Activated effector memory CD4-positive, alpha-beta T cell treated with Interleukin-2 at 50 U/mL for 16 hours (primary cell): ENCODE data around the gene GNAQ.
"Not testable (repeated sequence)": the region's sequence is repeated elsewhere in the genome, so short reads cannot be mapped to it uniquely, and the experiment has no call there.

Experiments
- DNase-seq: peaks from one replicate; pipeline ENCODE4 v3.0.0-alpha.2; 2020

The GNAQ gene

GRCh38 chr9:77756449-77756848 lies 275.2 kb downstream of the GNAQ start:
- no peak for DNase-seq

- no peak for DNase-seq
Observed at GRCh38 chr9:77753180-77753579, 278.4 kb downstream of the GNAQ start.

- DNase-seq, result no peak
Observed at GRCh38 chr9:77752554-77752953, 279.1 kb downstream of the GNAQ start.

DNA sequence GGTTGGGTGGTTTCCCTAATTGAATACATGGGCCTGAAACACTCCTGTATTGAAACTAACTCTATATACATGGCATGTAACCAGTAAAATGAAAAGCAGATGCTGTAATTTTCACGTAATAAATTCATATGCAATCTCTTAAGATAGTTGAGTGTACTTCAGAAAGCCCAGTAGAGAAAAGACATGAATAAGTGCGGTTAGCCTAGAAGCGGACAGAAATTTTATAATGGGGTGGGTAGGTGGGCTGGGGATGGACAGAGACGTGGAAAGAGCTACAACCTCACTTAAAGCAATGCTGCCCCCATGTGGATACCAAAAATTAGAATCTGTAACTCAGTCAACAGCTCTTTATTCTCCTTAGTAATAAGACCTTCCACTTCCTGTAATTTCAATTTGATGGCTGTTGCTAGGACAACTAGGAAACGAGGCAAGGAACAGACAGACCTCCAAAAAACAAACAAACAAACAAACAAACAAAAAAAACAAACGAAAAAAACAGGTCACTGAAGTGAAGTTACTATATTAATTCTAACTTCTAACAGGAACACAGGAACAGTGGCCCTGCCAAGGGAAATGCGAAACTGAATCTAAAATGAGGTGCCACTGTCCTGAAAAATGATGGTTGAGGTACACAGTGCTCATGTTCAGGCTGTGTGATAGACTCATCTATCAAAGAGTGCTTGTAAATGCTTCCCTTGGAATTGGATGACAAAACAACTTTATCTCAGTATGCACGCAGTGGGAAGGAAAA lies 280.1 kb downstream of the GNAQ start:
- DNase-seq, result no peak

DNA sequence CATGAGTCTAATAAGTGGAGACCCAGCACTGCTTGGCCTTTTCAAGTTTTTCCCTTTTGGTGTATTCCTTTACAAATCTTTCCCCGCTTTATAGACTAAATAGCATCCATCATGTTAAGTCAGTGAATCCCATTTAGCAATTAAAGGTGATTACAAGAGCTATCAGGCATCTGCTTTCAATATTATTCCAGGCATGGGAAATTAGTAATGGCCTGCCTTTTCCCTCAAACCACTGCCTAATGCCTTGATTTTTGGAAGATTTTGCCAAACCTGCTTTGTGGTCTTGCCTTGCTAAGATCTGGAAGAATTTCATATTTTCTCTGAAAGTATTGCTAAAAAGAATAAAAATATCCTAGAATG lies 280.6 kb downstream of the GNAQ start:
- DNase-seq, result no peak

GRCh38 chr9:77750284-77750683 lies 281.3 kb downstream of the GNAQ start:
- DNase-seq, result no peak

DNA sequence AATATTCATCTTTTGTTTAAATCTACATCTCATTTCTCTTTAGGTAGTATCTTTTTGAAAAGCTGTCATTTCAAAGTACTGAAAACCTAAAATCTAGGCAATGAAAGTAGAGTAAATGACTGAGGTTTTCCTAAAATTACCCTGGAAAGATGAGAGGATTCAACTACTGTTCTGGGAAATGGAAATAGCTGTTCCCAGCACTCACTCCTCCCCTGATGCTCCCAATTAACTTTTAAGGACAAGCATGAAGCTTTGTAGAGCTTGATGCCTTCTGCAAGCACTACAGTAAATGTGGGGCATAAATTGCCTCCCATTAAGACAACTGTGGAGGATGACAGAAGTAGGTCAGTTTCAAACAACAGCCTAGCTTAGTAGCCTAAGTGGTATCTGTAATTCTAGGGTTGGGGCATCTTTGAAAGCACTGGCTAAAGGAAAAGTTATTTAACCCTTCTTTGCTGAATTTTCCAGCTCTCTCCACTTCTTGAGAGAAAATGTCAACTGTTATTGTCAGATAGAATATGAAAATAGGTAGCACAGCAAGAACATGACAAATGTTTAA lies 283.3 kb downstream of the GNAQ start:
- DNase-seq, result no peak

DNA sequence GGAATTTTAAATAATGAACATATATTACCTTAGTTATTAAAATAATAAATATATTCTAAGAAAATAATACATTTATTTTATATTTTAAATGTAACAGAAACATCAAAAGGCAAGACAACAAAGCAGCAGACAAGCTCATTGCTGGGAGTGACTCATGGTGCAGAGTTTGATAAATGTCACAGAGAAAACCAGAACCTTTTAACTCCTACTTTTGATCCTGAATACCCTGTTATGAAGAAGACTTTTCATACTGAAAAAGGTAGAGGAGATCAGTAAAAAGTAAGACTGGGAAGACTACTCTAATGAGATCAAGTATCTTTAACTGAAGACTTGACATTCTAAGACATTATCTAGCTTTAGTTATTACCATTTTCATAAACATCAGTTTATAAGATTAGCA lies 284.4 kb downstream of the GNAQ start:
- DNase-seq, result no peak

GRCh38 chr9:77744841-77745430 lies 286.7 kb downstream of the GNAQ start:
- DNase-seq, result no peak

- DNase-seq, result no peak
Observed at GRCh38 chr9:77743386-77743785, 288.2 kb downstream of the GNAQ start.

GRCh38 chr9:77738932-77739331 lies 292.7 kb downstream of the GNAQ start:
- DNase-seq, result no peak

GRCh38 chr9:77735494-77735893 lies 296.1 kb downstream of the GNAQ start:
- no peak for DNase-seq

GRCh38 chr9:77731930-77732329 lies 299.7 kb downstream of the GNAQ start:
- DNase-seq, result no peak

DNA sequence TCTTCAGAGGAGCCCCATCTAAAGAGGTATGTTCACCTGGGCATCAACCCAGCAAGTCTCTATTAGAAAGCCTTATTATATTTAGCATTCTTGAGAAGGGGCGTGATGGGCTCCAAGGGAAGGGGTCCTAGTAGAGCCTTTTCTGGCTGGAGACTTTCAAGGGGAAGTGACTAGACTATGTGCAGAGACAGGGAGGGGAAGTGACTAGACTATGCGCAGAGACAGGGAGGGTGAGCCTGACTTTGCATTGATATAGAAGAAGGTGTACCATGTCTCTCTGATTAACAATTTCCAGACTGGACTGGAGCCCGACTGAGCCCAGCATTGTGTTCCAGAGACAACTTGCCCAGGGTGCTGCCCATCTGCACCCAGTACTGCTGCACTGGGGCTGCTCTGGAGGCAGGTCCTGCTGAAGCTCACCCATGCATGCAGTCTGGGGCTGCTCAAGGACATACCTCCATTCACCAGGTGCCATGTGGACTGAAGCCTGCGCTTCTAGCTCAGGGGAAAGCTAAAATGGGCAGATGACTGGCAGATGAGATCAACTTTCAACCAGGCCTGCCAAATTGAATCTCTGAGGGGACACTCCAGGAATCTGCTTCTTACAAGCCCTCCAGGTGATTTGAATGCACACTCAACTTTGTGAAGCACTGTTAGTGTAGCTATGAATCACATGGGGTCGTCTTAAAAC lies 300.5 kb downstream of the GNAQ start:
- no peak for DNase-seq

GRCh38 chr9:77729177-77729576 lies 302.4 kb downstream of the GNAQ start:
- no peak for DNase-seq

GRCh38 chr9:77726814-77727213 lies 304.8 kb downstream of the GNAQ start:
- DNase-seq, result no peak

DNA sequence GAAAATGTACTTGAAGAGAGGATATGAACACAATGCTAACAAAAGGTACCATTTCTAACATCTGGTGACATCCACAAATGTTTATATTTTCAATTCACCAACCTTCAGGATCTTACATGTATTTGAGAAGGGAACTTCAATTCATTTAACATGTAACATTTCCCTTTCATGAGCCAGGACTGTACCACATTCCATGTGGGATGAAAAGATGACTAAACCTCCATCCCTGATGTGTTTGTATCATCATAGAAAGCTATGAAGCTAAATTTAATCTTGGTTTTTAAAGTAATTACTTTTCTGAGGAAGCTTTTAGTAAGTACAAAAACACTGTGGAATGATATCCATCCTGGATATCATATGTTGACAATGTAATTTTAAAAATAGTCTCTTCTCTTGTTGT lies 305.3 kb downstream of the GNAQ start:
- DNase-seq, result no peak

DNA sequence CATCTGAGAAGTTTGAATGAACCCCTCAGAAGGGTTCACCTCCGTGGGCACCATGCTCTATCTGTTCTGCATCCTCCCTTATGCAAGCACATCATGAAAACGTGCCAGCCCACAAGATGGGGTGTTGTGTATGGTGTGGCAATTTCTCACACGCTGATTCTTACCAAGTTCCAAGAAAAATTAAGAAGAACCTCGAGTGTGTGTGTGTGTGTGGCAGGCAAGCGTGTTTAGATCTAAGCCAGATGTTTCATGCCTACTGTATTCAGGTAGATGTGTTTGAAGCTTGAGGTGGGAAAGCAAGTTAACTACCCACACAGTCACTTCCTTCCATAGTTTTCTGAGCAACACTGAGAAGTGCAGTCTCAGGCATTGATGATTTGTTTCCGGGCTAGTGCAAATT lies 305.8 kb downstream of the GNAQ start:
- DNase-seq, result no peak

DNA sequence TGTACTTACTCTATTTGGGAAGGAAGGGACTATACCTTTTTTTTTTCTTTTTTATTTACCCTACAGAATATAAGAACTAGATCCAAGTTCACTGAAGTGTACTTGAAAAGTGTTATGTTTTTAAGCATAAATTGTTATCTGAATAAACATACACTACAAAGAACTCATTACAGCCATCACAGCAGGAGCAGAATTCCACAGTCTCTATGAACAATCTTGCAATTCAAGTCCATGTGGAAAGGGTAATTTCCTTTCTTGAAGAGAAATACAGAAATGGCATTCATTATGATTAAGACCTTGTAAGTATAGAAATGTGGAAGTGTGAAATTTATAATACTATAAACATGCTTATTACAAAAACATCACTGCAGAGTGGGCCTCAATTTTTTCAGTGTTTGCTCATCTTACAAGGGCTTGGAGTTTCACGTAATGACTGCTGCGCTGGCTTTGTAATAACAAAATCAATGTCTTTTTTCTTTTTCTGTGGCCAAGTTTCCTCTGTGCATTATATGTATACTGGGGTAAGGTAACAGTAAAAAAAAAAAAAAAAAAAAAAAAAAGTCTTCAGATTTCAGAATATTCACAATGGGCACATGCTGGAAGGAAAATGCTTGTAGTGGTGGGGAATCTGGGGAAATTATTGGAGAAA lies 306.4 kb downstream of the GNAQ start:
- no peak for DNase-seq

- DNase-seq, result not testable (repeated sequence)
Observed at GRCh38 chr9:77721156-77721555, 310.5 kb downstream of the GNAQ start.

- no peak for DNase-seq
Observed at GRCh38 chr9:77719321-77719720, 312.3 kb downstream of the GNAQ start.

DNA sequence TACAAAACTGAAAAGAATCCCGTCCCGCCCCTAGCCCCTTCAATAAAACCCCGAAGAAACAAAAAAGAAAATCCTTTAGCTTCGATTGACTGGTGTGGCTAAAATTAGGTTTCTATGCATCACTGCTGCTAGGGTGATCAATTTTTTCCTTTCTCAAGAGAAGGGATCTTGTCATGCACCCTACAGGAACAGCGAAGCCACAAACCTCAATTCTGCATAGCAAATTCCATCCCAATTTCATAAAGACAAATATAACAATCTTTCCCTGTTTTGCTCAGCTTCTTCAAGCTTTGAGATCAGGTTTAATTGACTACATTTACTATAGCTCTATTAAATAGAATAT lies 313.3 kb downstream of the GNAQ start:
- DNase-seq, result not testable (repeated sequence)

- not testable (repeated sequence) for DNase-seq
Observed at GRCh38 chr9:77717608-77718297, 313.9 kb downstream of the GNAQ start.
